Activated naive CD4-positive, alpha-beta T cell treated with anti-CD3 and anti-CD28 coated beads, Interleukin-2, amount 10 ng/mL, durations not matched to agents 5 hours and 36 hours (primary cell): ENCODE results near the gene RTF1. TPM values are rescaled to one million over a fixed set of nuclear protein-coding genes. Genes with fewer than 3 reads are reported as not detected.

Experiments
- total RNA-seq, 2 experiments: library from RNA; stranded (reverse); gene quantifications; one replicate each; pipeline ENCODE4 v1.2.3, GENCODE V29; 2021

RTF1 gene
- 10 to 100 TPM; 36.6 to 40.0 TPM for total RNA-seq

DNA sequence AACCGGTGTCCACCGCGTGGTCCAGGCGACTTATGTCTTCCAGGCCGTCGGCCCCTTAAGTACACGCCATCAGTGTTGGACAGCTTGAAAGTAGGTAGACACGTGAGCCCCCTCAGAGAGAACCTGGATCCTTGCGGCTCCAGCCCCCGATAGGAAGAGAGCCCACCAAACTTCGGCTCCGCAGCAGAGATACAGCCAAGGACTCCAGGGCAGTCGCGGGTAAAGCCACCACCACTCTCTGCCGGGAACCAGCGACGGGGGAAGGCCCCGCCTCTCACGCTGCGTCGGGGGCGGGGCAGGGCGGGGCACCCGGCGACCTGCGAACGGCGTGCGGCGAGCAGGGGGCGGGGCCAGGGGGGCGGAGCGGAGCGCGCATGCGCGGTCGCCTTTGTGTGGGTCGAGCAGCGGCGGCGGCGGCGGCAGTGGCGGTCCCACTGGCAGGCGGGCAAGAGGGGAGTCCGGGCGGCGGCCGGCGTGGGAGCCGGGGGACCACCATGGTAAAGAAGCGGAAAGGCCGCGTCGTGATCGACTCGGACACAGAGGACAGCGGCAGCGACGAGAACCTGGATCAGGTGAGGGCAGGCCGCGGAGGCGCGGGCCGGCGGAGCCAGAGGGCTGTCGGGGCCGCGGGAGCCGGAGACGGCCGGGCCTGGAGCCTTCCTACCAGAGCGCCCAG is at the start of gene RTF1:
Gene RTF1 (plus strand): TSS at position 354 of the 676 bp plus-strand sequence. CDS start 21 bp downstream, at position 375.

DNA sequence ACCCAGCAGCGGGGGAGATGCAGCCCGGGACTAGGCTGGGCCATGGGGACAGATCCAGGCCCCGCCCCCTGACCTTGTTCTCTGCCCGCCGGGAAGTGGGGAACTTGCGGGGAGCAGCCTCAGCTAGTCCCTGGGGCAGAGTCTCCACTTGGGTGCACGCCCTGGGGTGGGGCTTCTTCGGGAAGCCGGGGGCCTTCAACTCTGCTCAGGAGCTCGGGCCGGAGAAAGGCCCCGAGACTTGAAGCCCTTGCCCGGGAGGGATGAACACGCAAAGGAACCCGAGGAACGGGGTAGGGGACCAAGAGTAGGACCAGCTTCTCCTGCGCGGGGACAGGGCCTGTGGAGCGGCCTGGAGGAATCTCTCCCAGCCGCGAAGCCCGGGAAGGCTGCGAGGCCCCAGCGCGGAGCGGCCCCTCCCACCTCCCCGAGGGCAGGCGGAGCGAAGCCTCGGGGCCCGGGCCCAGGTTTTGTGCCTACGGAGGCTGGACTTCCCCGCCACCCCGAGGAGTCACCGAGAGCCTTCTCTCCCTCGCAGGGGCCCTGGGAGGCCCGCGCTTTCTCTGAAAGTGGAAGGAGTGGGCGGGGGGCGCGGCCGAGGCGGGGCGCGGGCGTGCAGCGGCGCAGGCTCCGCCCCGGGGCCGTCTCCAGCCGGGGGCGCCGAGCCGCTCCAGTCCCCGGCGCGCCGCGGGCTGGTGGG is 76.5 kb downstream of the RTF1 start, which contains the start of gene ITPKA:
Gene ITPKA (plus strand): TSS at position 670 of the 697 bp plus-strand sequence. CDS start 54 bp downstream, outside the sequence.

DNA sequence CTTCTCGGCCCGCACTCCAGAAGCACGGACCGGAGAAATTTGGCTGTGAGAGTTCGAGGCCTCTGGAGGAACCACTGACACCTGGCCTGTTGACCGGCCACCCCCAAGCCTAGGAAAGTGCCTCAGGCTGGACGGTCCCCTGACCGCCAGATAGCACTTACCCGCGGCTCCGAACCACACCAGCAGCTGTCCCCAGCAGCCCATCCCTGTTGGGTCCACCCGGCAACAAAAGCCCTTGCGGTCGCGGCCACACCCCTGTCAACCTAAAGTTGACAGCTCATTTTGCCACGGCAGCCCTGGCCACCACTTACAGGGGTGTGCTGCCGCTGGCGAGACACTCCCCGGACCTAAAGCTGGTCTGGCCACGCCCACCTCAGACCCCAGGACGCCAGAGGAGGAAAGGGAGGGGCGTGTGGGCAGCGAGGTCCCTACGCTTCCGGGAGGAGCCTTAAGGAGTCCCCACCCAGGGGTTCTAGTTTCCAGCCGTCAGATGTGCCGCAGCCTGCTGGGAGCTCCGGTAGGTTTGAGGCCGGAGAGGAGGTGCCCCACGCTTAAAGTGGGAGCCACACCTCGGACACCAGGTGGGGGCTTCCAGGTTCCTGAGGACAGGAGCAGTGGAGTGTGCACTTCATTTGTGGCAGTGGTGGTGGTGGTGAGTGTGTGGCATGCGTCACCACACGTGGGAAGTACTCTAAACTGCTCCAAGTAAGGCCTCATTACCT is 96.8 kb downstream of the RTF1 start, which contains the start of gene LTK:
Gene LTK (minus strand): TSS at position 322 of the 722 bp plus-strand sequence. CDS start 118 bp downstream, at position 204.

Other genes with a start within 250 kb of the RTF1 start
- gene EXD1, start 186.3 kb upstream of the RTF1 start, total RNA-seq = not detected
- 10 to 100 TPM; 65.9 to 72.7 TPM for gene CHP1, start 185.8 kb upstream of the RTF1 start, total RNA-seq
- gene OIP5, start 84.5 kb upstream of the RTF1 start, total RNA-seq = 10 to 100 TPM; 12.8 to 13.3 TPM
- gene NUSAP1, start 84.2 kb upstream of the RTF1 start, total RNA-seq = 100 to 1,000 TPM; 205 to 210 TPM
- gene NDUFAF1, start 14.6 kb upstream of the RTF1 start, total RNA-seq = 10 to 100 TPM; 10.8 to 13.2 TPM
- gene ITPKA, start 76.8 kb downstream of the RTF1 start, total RNA-seq = under 1 TPM; 0.19 to 0.33 TPM
- under 1 TPM; 0.13 to 0.17 TPM for gene LTK, start 96.7 kb downstream of the RTF1 start, total RNA-seq
- 10 to 100 TPM; 35.9 to 38.3 TPM for gene RPAP1, start 127.2 kb downstream of the RTF1 start, total RNA-seq
- 1 to 10 TPM; 1.3 to 1.9 TPM for gene TYRO3, start 142.1 kb downstream of the RTF1 start, total RNA-seq
- gene MGA, start 243.3 kb downstream of the RTF1 start, total RNA-seq = 10 to 100 TPM; 36.1 to 36.3 TPM